Globus pallidus (tissue), 1 donor: ENCODE data around the gene NOVA2.

ENCODE experiments used
- DNase-seq: peaks from one replicate; pipeline ENCODE4 v3.0.0-alpha.2; 2015; ENCODE audit warnings: low spot score

NOVA2 gene

GRCh38 chr19:45960595-45961235 lies 12.9 kb downstream of the NOVA2 start:
- DNase-seq: no peak

- no peak for DNase-seq
Measured at GRCh38 chr19:45959517-45960025, 14.1 kb downstream of the NOVA2 start.

- no peak for DNase-seq
Measured at GRCh38 chr19:45958769-45959516, 14.7 kb downstream of the NOVA2 start.

- no peak for DNase-seq
Measured at GRCh38 chr19:45958320-45958719, 15.3 kb downstream of the NOVA2 start.

GRCh38 chr19:45955905-45956608 lies 17.6 kb downstream of the NOVA2 start:
- DNase-seq: peak; percentile 94

- DNase-seq: no peak
Measured at GRCh38 chr19:45954156-45954555, 19.5 kb downstream of the NOVA2 start.

GRCh38 chr19:45953676-45954075 lies 20.0 kb downstream of the NOVA2 start:
- no peak for DNase-seq

GRCh38 chr19:45952686-45953505 lies 20.8 kb downstream of the NOVA2 start:
- DNase-seq: no peak

GRCh38 chr19:45952341-45952685 lies 21.4 kb downstream of the NOVA2 start:
- DNase-seq: no peak

- no peak for DNase-seq
Measured at GRCh38 chr19:45947926-45948325, 25.7 kb downstream of the NOVA2 start.

GRCh38 chr19:45940515-45940805 lies 33.2 kb downstream of the NOVA2 start:
- no peak for DNase-seq

- no peak for DNase-seq
Measured at GRCh38 chr19:45939792-45940514, 33.7 kb downstream of the NOVA2 start.

- DNase-seq: no peak
Measured at GRCh38 chr19:45938733-45939319, 34.8 kb downstream of the NOVA2 start.

GRCh38 chr19:45935267-45935666 lies 38.4 kb downstream of the NOVA2 start:
- DNase-seq: no peak

- no peak for DNase-seq
Measured at GRCh38 chr19:45934551-45935230, 39.0 kb downstream of the NOVA2 start.

GRCh38 chr19:45933759-45934158 lies 39.9 kb downstream of the NOVA2 start:
- no peak for DNase-seq

GRCh38 chr19:45931055-45931454 lies 42.6 kb downstream of the NOVA2 start:
- DNase-seq: no peak

GRCh38 chr19:45929247-45929646 lies 44.4 kb downstream of the NOVA2 start:
- no peak for DNase-seq

GRCh38 chr19:45927565-45928261 lies 46.0 kb downstream of the NOVA2 start:
- peak; percentile 88 for DNase-seq

- no peak for DNase-seq
Measured at GRCh38 chr19:45924891-45925447, 48.7 kb downstream of the NOVA2 start.
